Neural progenitor cell (in vitro differentiated cells): ENCODE results near the gene IPCEF1.

Experiments used
- EZH2 ChIP-seq: fragments of 200-600 bp; sonication (generic); IDR thresholded peaks from 2 replicates; pipeline ENCODE4 v1.6.1; 2017; ENCODE audit warnings: antibody characterized with exemption, mild to moderate bottlenecking, moderate library complexity
- EZH2phosphoT487 ChIP-seq: fragments of 200-600 bp; sonication (generic); IDR thresholded peaks from 2 replicates; pipeline ENCODE4 v1.6.1; 2017; ENCODE audit warnings: antibody characterized with exemption
- TF ChIP-seq, protein P1 (sequence below): fragments of 200-600 bp; sonication (generic); IDR thresholded peaks from 2 replicates; pipeline ENCODE4 v1.5.1; 2017; ENCODE audit warnings: antibody characterized with exemption, mild to moderate bottlenecking

DNA sequence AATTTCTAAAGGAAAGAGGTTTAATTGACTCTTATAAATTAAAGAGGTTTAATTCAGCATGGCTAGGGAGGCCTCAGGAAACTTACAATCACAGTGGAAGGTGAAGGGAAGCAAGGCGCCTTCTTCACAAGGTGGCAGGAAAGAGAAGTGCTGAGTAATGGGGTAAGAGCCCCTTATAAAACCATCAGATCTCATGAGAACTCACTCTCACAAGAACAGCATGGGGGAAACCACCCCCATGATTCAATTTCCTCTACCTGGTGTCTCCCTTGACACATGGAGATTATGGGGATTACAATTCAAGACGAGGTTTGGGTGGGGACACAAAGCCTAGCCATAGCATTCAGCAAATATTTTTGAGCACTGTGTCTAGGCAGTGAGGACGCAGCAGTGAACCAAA, 3.9 kb upstream of the IPCEF1 start:
- TF ChIP-seq, protein P1, sequence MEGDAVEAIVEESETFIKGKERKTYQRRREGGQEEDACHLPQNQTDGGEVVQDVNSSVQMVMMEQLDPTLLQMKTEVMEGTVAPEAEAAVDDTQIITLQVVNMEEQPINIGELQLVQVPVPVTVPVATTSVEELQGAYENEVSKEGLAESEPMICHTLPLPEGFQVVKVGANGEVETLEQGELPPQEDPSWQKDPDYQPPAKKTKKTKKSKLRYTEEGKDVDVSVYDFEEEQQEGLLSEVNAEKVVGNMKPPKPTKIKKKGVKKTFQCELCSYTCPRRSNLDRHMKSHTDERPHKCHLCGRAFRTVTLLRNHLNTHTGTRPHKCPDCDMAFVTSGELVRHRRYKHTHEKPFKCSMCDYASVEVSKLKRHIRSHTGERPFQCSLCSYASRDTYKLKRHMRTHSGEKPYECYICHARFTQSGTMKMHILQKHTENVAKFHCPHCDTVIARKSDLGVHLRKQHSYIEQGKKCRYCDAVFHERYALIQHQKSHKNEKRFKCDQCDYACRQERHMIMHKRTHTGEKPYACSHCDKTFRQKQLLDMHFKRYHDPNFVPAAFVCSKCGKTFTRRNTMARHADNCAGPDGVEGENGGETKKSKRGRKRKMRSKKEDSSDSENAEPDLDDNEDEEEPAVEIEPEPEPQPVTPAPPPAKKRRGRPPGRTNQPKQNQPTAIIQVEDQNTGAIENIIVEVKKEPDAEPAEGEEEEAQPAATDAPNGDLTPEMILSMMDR = no peak
- TF ChIP-seq EZH2 (no peak), EZH2phosphoT487 (no peak)
